Activated T-cell treated with anti-CD3 and anti-CD28 coated beads for 1 hour (primary cell): ENCODE data around the gene ZNF214.

ENCODE experiments used
- DNase-seq: peaks from one replicate; pipeline ENCODE4 v3.0.0-alpha.2; 2020; ENCODE audit warnings: low read depth

Gene ZNF214

DNA sequence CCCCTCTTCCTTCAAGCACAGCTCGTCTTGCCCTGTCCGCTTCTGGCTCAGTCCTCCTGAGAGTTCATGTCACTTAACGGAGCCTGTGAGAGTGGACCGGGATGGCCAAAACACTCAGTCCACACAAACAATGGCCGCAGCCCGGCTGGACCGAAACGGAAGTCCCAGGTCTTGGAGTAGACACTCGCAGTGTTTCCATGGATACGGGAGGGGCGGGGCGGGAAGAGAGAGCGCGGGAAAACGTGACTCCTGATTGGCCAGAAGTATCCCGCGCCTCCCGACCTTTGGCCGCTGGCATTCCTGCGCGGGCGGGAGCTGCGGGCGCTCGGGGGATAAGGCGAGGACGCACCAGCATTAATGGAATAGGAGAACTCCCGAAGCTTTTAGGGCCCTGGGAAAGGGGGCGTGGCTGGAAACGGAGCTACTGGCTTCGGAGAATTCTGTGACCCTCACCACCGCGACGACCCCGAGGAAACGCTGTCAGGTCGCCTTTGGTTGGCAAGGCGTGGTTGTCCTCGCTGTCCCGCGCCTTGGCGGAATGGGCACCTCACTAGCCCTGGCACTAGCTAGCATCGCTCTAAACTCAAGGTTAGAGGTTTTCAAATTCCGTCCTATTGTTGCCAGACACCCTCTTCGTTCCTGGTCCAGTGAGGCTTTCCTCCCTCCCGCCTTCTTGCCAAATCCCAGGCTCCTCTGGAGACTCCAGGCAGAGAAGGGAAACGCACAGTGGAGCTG lies at the start of gene ZNF214, which contains the start of gene NLRP14:
Gene ZNF214 (minus strand): TSS at position 164 of the 735 bp plus-strand sequence. CDS start 17,511 bp downstream, outside the sequence.
Gene NLRP14 (plus strand): TSS at position 297 of the 735 bp plus-strand sequence. CDS start 18,108 bp downstream, outside the sequence.
- DNase-seq: no peak

DNA sequence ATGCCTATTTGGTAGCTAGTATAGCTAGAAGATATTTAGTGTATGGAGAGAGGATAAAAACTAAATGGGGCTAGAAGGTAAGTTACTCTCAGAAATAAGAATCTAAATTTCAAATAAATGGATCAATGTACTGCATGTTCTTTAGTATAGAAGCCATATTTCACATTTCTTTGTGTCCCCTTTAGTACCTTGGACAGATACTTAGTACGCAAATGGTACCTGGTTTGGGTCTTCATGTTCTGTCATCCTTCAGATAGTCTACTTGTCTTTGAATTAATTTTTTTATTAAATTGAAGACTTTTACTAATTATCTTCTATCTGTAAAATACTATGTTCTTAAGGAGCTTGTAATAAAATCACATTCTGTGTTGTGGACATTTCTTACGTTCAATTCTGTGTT lies 42.4 kb upstream of the ZNF214 start:
- no peak for DNase-seq

DNA sequence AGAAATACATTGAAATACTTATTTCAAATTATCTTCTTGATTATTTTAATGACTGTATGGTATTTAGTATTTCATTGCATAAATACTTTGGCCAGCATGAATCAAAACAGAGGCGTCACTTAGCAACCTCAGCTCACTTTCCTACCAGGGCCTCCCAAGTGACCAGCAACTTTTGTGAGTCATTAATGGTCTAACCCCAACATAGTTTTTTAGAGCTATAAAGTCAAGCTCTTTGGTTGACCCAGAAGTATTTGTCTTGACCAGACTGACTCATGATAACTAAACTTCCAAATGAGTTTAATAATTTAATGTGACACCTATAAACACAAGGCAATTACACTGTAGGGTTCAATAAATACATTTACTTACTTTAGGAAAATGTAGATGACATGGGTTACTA lies 40.7 kb upstream of the ZNF214 start:
- no peak for DNase-seq

DNA sequence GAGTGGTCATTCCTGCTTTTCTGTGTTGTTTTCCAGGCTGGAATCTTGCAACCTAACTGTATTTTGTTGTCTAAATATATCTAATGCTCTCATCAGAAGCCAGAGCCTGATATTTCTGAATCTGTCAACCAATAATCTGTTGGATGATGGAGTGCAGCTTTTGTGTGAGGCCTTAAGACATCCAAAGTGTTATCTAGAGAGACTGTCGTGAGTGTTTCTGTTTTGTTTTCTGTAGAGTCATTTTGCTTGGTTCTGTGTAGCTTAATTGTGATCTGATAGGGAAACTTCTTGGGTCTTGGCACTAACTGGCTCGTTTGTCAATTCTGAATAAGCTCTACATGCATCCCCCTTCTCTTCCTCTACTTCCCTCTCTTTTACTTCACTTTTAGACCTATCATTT lies 37.5 kb upstream of the ZNF214 start:
- DNase-seq: no peak

DNA sequence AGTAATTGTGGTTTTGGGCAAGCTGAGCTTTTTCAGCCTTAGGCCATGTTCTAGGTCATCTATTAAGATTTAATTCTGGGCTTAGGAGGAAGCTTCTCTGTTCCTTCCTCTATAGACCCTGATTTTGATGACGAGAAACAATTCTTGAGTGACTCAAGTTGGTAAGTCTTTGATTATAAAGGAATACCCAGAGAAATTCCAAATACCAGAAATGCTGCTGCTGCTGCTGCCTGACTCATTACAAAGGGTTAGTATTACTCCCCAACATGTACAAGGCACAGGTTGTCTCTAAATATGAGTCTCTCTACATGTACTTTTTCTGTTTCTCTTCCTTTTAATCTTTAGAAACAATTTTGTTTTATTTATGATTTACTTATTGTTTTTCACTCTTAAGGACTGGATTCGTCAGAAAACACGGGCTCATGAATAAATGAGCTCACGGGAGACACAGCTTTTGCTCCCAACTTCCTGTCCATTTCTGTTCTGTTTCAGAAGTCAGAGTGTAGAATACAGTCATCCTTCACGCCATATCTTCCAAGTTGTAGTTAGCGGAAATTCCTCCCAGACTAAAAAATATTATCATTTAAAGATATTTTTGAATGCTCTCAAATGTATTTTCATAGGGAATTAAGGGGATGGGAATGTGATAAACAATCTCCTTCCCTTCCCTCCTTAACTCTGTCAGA lies 36.8 kb upstream of the ZNF214 start:
- DNase-seq: no peak

DNA sequence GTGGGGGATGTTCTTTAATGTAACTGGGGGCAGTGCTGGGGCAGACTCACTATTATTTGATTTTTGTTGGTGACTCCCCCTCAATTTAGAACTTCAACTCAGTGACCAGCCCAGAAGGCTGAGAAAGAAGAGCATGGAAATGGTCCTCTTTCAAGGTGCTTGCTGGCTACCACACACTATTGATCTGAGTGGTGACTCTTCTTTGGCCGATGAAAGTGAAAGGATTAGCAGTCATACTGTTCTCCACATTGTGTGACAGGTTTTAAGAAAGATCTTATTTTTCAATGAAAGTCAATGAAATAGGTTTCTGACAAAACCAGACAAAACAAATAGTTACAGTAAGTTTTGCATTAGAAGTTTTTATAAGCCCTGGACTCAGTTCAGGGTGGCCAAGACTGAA lies 30.0 kb upstream of the ZNF214 start:
- DNase-seq: no peak

DNA sequence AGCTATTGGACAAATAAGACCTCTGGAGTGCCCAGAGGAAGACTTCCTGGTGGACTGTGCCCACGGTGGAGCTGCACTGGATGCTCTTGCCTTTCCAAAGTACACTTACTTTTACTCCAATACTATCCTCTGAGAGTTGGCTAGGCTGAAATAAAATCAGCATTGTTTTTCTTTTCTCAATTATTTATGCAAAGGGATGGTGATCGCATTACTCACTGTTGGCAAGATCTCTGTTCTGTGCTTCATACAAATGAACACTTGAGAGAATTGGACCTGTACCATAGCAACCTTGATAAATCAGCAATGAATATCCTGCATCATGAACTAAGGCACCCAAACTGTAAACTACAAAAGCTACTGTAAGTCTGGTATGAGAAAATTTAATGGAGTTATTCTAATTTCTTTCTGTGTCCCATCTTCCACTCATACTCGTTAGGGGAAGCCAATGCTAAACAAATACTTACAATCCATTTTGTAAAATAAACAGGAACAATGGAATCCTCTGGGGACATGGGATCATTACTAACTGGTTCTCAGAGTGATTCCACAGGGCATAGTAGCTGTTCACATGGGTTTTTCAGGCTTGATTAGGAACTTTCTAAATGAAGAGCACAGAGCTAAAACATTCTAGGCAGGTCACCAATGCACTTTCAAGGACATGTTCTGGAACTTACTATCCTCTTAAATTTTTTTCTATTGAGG lies 26.5 kb upstream of the ZNF214 start:
- no peak for DNase-seq

DNA sequence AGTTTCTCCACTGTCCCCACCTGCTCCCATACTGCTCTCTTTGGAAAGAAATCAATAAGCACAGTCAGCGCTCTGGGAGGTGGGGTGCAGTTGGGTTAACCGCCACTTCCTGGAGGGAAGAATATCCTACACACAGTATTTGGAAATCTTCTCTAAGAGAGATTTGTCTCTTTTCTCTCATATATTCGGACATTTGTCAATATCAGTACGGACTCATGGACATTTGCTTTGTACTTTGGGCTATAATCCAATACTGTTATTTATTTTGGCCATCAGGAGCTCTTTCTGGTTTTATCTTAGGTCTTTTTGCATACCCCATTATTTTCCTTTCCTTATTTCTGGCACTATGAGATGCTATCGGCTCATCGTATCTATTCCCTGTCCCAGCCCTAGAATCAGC lies 13.9 kb upstream of the ZNF214 start:
- no peak for DNase-seq

DNA sequence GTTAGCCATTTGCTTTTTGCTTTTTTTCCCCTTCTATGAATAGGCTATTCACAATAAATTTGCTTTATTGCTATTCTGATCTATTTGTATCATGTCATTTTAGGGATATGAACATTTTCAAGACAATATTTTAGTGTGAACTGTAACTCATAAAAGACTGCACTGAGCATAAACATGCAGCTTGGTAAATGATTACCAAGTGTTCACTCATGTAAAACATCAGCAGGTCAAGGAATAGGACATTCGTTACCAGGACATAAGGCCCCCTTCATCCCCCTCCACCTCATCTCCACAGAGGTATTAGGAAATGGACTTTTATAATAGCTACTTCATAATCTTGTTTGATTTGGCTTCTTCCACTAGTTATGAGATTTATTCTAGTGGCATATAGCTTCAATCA lies 12.5 kb upstream of the ZNF214 start:
- DNase-seq: no peak

DNA sequence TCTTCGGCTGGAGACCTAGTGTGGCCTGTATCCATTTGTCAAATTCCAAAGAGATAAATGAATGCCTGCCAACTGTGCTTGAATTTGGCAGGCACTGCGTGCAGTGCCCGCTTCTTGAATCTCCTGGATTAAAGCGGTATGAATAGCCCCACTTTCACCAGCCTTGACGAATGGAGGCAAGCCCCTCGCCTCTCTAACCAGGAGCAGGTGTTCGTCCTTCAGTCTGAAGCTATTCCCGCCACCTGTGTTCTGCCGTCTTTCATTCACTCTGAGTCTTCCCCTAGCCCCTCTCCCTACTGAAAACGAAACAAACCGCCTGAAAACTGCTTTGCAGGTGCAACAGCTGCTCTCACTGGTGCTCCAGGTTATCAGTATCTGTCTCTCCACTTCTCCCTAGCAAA lies 11.3 kb upstream of the ZNF214 start:
- DNase-seq: no peak

DNA sequence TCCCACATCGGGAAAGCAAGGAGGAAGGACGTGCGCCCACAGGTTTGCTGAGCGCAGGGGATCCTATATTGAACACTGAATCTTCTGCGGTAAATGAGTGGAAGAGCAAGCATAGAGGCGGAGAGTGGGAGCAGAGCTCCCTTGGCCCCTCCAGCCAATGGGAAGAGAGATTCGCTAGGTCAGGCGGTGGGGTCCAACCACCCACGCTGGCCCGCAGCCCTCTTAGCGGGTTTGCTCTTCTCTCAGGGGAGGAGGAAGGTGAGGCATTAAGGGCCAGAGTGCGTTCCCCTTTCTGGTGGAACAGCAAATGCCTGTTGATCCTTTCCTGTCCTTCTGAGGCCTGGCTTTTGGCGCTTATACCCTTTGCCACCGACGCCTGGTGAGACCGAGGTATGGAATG lies 10.7 kb upstream of the ZNF214 start:
- DNase-seq: no peak

DNA sequence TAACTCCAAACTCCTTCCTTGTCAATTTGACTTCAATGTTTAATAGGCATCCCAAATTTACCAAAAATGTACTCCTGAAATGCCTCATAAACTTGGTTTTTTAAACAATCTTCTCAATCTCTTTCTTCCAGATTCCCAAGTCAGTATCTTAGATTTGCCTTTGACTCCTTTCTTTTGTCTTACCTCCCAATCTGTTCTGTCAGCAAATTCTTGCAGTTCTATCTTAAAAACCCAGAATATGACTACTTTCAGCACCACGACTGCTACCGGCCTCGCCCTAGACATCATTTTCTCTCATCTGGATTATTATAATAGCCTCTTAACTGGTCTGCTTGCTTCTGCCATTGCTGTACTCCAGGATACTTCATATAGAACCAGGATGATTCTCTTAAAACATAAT lies 8.0 kb upstream of the ZNF214 start:
- no peak for DNase-seq

DNA sequence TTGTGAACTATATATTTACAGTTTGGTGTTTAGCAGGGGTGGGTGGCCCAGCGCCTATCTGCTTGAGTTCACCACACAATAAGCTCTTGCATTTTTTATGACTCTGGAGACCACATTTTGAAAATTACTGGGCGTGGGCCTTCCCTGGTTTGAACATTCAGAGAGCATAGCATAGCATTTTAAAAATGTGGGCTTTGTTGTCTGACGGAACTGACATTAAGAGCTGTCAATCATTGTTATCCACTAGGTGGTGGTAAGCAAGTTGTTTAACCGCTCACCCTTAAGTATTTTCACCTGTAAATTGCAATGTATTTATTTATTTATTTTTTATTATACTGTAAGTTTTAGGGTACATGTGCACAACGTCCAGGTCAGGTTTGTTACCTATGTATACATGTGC lies 1.2 kb upstream of the ZNF214 start:
- no peak for DNase-seq

DNA sequence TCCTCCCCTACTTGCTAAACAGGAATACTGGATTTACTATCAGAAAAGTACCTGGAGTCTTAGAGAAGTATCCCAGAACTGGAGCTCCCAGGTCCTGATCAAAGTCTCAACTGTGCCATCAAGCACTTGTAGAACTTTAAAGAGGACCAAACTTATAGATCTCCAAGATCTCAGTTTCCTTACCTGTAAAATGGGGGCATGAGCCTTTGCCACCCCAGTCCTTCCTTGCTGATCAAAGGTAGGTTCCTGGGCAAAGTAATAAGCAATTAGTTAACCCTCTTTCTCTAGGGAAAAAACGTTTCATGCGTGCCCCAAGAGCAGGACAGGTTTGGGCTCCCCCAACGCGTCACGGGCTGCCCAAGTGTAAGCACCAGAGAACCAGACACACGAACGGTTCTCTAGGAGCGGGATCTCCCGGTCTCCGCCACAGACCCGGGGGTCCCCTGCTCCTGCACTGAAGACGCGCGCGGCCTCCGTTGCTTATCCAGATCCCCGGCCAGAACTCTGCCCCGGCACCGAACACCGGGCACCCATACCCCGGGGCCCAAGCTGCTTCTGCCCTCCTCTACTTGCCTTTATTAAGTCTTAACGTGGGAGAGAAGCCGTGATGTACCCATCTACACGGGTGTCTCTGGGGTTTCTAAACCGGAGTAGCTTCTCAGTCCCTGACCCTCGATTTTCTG lies 505 bp downstream of the ZNF214 start:
- DNase-seq: no peak

DNA sequence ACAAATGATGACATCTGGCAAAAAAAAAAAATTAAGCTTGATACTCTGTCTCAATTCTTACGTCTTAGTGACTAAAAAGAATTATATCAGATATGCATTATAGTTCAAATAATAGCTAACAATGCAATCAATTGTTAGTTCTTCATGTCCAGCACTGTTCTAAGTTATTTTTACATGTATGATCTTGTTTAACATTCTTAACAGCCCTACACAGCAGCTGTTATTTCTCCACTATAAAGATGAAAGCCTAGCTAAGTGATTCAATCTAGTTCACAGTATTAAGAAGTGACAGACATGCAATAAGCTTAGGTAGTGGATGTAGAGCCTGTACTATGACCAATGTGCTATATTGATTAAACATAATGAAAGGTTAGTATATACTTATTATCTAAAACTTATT lies 4.1 kb downstream of the ZNF214 start:
- DNase-seq: no peak

DNA sequence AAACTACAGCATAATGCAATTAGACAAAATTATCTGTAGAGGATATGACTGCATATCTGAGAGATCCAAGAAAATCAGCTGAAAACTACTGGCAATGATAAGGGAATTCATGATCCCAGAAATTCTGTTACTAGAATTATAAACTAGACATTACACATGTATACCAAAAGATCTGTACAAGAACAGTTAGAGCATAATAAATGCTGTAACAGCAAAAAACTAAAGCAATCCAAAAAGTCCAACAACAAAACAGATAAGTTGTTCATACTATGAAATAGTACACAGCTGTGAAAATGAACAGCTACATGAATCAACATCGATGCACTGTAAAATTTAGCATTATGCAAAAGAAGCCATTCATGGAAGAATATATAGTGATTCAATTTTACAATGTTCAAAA lies 6.0 kb downstream of the ZNF214 start:
- DNase-seq: no peak

DNA sequence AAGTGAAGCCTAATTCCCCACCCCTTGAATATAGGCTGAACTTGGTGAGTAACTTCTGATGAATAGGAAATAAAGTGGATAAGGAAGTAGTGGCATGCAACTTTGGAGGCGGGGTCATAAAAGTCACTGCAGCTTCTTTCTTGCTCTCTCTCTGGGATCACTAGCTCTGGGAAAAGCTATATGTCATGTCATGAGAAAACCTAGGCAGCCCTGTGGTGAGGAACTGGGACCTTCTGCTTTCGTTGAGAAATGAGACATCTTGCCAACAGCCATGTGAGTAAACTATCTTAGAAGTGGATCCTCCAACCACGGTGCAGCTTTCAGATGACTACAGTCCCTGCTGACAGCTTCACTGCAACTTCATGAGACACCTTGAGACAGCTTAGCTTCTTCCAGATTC lies 15.7 kb downstream of the ZNF214 start:
- no peak for DNase-seq

DNA sequence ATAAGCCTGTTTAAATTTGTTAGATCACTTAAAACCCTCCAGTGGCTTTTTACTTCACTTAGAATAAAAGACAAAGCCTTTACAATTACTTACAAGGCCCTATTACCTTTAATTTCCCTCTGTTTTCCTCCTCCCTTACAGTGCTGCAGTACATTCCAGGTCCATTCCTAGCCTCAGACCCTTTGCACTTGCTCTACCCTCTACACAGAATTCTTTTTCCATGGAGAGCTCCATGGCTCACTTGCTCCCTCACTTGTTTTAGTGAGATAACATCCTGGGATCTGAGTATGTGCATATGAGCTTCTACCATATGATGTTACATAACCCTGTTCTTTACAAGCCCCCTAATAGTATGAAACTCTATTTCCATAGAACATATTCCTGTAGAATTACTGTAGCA lies 24.4 kb downstream of the ZNF214 start:
- DNase-seq: no peak

DNA sequence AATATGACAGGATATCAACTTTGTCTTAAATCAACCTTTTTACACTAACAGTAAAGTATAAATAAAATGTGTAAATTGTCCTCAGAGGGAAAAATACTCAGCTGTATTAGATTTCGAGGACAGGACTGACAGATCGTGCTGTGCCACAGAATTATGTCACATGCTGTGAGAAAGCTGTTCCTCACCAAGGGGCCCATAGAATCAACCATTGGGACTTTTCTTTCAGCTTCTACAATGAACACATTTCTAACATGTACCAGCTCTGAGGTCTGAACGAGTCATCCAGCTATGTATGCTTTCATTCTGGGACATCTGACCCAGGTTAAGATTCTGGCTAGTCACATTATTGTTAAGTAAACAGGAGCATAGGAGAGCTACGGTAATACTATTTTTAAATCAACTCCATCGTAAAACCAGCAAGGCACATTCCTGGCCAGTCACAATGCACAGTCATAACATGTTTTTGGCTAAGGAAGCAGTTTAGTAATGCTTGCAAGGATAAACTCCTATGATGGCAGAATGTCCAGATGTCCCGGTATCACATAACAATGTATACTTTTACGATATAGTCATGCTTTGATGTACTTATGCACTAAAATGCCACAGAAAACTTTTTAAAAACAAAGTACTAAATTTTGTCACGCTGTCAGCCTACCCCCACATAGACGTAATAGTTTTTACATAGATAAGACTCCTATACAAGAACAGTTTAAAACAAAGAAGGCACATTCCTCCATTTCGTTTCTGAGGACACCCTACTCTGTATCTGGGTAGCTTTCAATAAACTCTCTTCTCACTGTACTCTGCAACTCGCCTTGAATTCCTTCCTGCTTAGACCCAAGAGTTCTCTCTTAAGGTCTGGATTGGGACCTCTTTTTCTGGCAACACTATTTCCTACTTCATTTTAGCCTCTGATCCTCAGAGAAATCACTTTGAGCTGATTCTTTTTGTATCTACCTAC lies 27.4 kb downstream of the ZNF214 start:
- no peak for DNase-seq

DNA sequence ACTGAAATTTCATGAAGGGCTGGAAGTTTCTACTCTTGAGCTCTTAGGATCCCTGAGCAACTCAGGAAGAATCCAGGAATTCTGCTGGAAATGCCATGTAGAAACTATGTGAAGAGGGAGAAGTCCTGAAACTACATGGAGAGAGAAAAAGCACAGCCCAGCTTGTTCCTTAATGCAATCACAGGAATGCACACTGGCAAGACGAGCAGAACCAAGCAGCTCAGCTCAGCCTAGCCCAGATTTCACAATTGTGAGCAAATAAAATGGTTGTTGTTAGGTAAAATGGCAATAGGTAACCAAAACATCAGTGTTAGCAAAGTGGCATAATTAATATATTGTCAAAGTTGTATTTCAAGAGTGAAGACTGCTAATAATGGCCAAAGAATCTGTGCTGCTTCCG lies 28.1 kb downstream of the ZNF214 start:
- DNase-seq: no peak

DNA sequence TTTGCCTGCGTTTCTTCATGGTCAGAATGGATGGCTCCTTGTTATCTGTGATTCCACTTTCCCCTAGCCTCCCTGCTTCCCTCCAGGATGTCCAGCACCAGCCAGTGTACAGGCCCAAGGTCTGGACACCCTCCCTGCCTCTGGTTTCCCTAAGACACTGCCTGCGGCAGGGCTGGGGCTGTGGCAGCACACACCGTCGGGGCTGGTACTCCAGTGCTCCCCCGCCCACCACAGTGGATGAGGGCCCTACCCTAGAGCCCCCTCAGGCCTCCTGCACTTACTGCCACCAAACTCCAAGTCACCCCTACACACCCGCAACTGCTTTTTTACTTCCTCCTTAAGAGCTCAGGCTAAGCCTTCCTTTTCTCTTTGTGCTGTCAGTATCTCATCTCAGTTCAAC lies 28.9 kb downstream of the ZNF214 start:
- no peak for DNase-seq
